NCI-H187 treated with DMSO at 0.1 percent for 48 hours (cell line): ENCODE results near the gene NPIPA5.
"Not testable (repeated sequence)": the region's sequence is repeated elsewhere in the genome, so short reads cannot be mapped to it uniquely, and the experiment has no call there.

Experiments used
- DNase-seq: peaks from one replicate; lab custom pipeline; 2025; lab: John Stamatoyannopoulos, UW

Gene NPIPA5

GRCh38 chr16:15378194-15378593 is at the start of gene NPIPA5:
TSS of gene NPIPA5 (minus strand) at chr16:15378294. CDS start at chr16:15378294, 0 bp downstream.
- DNase-seq = not testable (repeated sequence)

GRCh38 chr16:15427648-15428239 is 49.6 kb upstream of the NPIPA5 start:
- DNase-seq = no peak

- no peak for DNase-seq
Observed at GRCh38 chr16:15426796-15427195, 48.7 kb upstream of the NPIPA5 start.

GRCh38 chr16:15425861-15426260 is 47.8 kb upstream of the NPIPA5 start:
- no peak for DNase-seq

- DNase-seq = no peak
Observed at GRCh38 chr16:15422222-15422621, 44.1 kb upstream of the NPIPA5 start.

- not testable (repeated sequence) for DNase-seq
Observed at GRCh38 chr16:15421696-15422095, 43.6 kb upstream of the NPIPA5 start.

- DNase-seq = no peak
Observed at GRCh38 chr16:15418206-15418605, 40.1 kb upstream of the NPIPA5 start.

GRCh38 chr16:15417197-15417596 is 39.1 kb upstream of the NPIPA5 start:
- no peak for DNase-seq

GRCh38 chr16:15415511-15415985 is 37.5 kb upstream of the NPIPA5 start:
- DNase-seq = no peak

GRCh38 chr16:15409476-15409875 is 31.4 kb upstream of the NPIPA5 start:
- DNase-seq = not testable (repeated sequence)

- DNase-seq = not testable (repeated sequence)
Observed at GRCh38 chr16:15407756-15408155, 29.7 kb upstream of the NPIPA5 start.

- no peak for DNase-seq
Observed at GRCh38 chr16:15404792-15405191, 26.7 kb upstream of the NPIPA5 start.

- DNase-seq = not testable (repeated sequence)
Observed at GRCh38 chr16:15404091-15404490, 26.0 kb upstream of the NPIPA5 start.

- no peak for DNase-seq
Observed at GRCh38 chr16:15403392-15403995, 25.4 kb upstream of the NPIPA5 start.

- DNase-seq = no peak
Observed at GRCh38 chr16:15401972-15402371, 23.9 kb upstream of the NPIPA5 start.

- DNase-seq = not testable (repeated sequence)
Observed at GRCh38 chr16:15400314-15400713, 22.2 kb upstream of the NPIPA5 start.

GRCh38 chr16:15399317-15399716 is 21.2 kb upstream of the NPIPA5 start:
- no peak for DNase-seq

GRCh38 chr16:15398618-15399316 is 20.7 kb upstream of the NPIPA5 start:
- no peak for DNase-seq

- no peak for DNase-seq
Observed at GRCh38 chr16:15396948-15397594, 19.0 kb upstream of the NPIPA5 start.

- DNase-seq = not testable (repeated sequence)
Observed at GRCh38 chr16:15396509-15396829, 18.4 kb upstream of the NPIPA5 start.

GRCh38 chr16:15395631-15396508 is 17.8 kb upstream of the NPIPA5 start, which contains the start of gene MPV17L:
TSS of gene MPV17L (plus strand) at chr16:15395754. CDS start at chr16:15395898, 144 bp downstream.
- DNase-seq = not testable (repeated sequence)

- DNase-seq = not testable (repeated sequence)
Observed at GRCh38 chr16:15393025-15393424, 14.9 kb upstream of the NPIPA5 start.
